GM23338 (cell line): Measurements from ENCODE around the gene UBE2C.

Experiments used
- CTCF ChIP-seq, 2 experiments: fragments of 200-600 bp in 1 of 2; sonication (generic) in 1 of 2; conservative IDR thresholded peaks; 2 replicates each; pipeline versions ENCODE4 v1.5.1 to v1.6.1; 2016 to 2017; ENCODE audit warnings: antibody characterized with exemption in 2 of 2, low read depth in 2 of 2, mild to moderate bottlenecking in 2 of 2, moderate library complexity in 1 of 2
- EZH2 ChIP-seq: fragments of 200-600 bp; sonication (generic); IDR thresholded peaks from one replicate; pipeline ENCODE4 v1.8.0; 2017; ENCODE audit warnings: antibody characterized with exemption, mild to moderate bottlenecking, low read depth; ENCODE audit not compliant: unreplicated experiment
- EZH2phosphoT487 ChIP-seq: fragments of 200-600 bp; sonication (generic); IDR thresholded peaks from one replicate; pipeline ENCODE4 v1.8.1; 2018; ENCODE audit warnings: antibody characterized with exemption; ENCODE audit not compliant: unreplicated experiment
- JUNB ChIP-seq: IDR thresholded peaks from one replicate; pipeline ENCODE4 v1.6.1; 2016; ENCODE audit warnings: antibody characterized with exemption; ENCODE audit not compliant: unreplicated experiment
- POLR2AphosphoS5 ChIP-seq: IDR thresholded peaks from 2 replicates; pipeline ENCODE4 v1.6.1; 2016; ENCODE audit warnings: antibody characterized with exemption, low read depth

DNA sequence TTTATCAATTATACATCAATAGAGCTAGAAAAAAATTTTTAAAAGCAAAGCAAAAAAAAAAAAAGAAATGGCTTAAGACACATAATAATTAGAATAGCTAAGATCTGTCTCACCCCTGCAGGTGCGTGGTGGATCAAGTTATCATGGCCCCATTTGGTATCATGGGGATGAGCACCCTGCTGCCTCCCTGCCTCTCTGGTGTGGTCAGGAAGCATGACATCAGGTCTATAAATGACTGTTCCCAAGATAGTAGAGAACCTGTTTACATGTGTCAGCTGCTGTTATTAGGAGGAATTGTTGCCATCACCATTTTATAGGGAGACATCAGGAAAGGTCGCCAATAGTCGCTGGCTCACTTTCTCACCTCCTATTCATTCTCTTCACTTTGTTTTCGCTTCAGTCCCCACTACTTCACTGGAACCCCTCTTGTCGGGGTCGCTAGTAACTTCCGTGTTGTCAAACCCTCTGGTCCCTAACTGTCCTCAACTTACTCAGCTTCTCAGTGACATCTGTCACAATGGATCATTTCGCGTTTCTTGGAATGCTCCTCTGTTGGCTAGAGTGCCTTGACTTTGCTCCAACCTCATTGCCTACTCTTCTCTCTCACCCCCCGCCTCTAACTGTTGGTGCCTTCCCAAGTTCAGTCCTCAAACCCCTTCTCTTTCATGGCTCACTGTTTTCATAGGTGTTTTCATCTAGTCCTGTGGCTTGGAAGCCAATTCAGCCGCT lies 15.9 kb upstream of the UBE2C start:
- TF ChIP-seq CTCF (conservative IDR thresholded peaks at IDR 0.05; ENCODE audit: low read depth in 2 of 2) (no peak), POLR2AphosphoS5 (no peak), EZH2phosphoT487 (no peak), JUNB (no peak), EZH2 (no peak)
